ENCODE results near the gene PRDM16.

PRDM16 gene

DNA sequence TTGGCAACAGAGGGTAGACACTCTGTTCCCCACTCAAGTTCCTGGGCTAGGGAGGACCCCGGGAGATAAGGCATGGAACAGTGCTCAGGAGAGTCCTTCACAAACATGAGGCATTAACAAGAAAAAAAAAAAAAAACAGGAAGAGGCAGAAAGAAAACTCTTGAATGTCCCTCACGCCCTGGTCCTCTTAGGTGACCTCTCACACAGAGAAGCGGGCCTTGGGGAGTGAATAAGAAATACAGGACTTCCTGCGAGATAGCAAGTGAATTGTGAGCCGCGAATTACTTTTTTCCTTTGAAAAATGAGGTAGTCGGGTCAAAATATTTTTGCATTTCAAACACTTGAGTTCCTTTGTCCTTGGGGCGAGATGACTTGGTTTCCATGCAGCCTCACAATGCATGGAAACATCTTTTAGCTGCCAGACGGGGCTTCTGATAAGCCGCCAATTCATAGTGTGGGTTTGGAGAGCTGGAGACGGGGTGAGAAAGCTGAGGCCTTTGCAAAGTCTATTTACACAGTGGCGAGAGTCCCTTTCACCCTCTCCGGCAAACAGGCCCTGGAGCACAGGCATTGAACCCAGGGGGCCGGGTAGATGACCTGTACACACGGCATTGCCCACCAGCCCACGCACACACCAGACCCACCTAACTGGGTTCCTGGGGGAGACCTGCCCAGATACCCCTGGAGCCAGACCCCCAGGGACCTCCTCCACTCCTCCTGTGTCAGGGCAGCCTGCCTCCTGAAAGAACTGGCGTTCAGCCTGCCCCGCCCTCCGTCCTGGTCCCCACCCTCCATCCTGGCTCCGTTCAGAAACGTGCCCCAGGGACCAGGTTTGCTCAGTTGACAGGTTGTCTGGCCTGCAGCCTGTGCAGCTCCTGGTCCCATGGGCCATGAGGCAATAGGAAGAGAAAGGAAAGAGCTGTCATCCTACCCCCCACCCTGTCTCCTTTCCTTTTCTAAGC is 192.3 kb downstream of the PRDM16 start:
- no peak for DNase-seq (ENCODE audit: low read depth in 2 of 2)

GRCh38 chr1:3261969-3262579 is 193.1 kb downstream of the PRDM16 start:
- no peak for DNase-seq (ENCODE audit: low read depth in 2 of 2)

DNA sequence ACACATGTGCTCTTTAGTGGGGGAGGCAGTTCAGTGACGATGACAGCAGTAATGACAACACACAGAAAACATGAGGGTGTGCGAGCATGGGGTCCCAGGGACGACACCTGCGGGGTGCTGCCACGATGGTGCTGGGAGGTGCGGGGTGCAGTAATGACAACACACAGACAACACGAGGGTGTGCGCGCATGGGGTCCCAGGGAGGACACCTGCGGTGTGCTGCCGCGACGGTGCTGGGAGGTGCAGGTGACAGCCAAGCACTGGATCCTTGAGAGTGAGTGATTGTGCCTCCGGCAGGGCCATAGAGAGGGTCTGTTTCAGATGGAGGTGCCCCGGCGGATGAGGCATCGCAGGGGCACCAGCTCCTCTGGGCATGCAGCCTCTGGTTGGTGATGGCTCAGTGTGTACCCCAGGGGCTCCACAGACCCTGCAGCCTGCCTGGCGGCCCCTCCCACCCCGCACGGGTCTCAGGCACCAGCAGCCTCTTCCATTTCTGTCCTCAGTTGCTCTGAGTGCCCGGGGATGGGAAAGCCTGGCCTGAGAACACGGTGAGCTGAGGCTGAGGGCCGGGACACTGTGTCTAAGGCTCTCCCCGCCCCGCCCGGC is 193.8 kb downstream of the PRDM16 start:
- DNase-seq (ENCODE audit: low read depth in 2 of 2), result no peak

GRCh38 chr1:3263790-3264189 is 194.8 kb downstream of the PRDM16 start:
- DNase-seq (ENCODE audit: low read depth in 2 of 2), result no peak

- DNase-seq (ENCODE audit: low read depth in 2 of 2), result no peak
These were observed 195.5 kb downstream of the PRDM16 start for GRCh38 chr1:3264456-3264855.

GRCh38 chr1:3265835-3266805 is 197.1 kb downstream of the PRDM16 start:
- no peak for DNase-seq (ENCODE audit: low read depth in 2 of 2)

GRCh38 chr1:3266870-3267549 is 198.0 kb downstream of the PRDM16 start:
- DNase-seq (ENCODE audit: low read depth in 2 of 2), result no peak

DNA sequence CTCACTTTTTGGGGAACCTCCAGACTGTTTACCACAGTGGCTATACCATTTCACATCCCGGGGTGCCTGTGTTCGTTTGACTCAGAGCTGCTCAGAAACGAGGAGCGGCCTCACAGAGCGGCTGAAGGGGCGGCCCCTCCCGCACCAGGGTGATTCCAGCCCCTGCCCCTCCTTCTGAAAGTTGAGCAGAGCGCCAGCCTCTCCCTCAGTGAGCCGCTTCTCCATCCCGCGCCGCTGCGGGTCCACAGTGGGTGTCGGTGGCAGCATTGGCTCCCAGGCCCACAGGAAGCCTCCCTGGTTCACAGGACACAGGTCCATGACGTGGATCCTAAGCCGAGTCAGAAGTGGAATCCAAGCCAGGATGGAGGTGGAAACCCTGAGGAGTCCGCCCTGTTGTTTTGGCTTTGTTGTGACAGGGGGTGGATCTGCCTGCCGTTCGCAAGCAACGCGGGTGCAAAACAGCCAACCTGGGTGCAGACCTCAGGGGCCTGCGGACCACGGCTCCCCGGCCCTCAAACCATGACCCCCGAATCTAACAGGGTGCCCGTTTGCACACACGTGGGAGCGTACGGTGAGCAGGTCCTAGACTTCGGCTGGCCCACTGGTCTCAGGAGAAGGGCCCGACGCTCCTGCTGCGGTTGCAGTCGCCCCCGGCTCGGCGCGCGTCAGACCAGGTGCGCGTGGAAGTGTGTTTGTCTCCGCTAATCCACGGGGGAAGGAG is 198.7 kb downstream of the PRDM16 start:
- DNase-seq (ENCODE audit: low read depth in 2 of 2), result no peak

- no peak for DNase-seq (ENCODE audit: low read depth in 2 of 2)
These were observed 199.3 kb downstream of the PRDM16 start for GRCh38 chr1:3268281-3268680.

GRCh38 chr1:3270403-3271245 is 201.6 kb downstream of the PRDM16 start:
- no peak for DNase-seq (ENCODE audit: low read depth in 2 of 2)

DNA sequence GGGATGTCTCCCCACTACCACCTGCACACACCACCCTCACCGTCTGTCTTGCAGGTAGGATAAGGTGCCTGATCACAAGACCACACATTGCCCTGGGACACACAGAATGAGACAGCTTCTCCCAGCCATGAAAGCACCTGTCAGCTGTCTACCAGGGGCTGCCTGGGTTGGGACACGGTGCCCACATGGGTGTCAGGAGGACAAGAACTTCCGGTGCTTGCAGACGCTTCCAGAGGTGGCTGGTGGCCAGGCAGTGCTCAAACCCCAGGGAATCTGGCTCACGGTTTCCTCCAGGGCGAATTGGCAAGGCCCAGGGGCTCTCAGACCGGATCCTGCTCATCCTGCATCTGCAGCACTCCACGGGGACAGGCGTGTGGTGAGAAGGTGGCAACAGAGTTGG is 202.9 kb downstream of the PRDM16 start:
- DNase-seq (ENCODE audit: low read depth in 2 of 2), result no peak

DNA sequence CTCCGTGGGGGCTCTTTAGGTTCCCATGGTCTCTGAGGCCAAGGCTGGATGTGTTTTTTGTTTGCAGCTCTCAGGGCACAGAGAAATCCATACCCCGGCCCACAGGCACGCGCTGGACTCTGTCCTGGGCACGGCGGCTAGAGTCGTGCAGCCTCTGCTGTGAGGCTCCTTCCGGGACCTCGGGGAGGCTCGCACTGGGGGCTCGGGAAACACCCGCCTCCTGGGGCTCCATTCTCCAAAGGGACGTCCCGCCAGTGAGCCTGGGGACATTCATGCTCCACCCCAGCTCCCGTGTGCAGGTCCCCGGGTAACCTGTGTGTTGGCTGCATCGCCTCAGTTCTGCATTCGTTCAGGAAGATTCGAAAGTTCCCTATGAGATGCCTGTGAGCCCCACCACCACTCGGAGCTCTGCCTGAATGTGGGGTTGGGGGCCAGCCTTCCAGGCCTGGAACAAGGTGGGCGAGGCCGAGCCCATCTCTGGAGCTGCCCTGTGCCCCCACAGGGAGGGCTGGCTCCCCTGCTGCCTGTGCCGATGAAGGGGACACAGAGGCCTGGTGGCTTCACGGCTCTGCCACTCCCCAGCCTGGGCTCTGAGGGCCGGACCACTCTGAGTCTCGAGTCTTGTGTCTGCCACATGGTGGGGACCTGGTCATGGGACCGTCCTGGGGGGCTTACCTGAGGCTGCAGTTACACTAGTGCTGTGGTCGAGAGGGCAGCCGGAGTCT is 203.5 kb downstream of the PRDM16 start:
- DNase-seq (ENCODE audit: low read depth in 2 of 2), result no peak

DNA sequence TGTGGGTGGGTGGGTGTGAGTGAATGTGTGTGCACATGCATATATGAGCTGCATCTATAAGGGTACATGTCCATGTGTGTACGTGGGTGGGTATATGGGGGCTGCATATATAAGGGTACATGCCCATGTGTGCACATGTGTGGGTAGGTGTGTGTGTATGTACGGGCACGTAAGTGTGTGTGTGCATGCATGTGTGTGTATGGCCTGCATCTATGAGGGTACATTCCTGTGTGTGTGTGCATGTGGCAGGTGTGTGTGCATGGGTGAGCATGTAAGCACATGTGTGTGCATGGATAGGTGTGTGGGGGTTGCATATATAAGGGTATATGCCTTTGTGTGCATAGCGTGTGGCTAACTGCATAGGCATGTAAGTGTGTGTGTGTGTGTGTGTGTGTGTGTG is 204.4 kb downstream of the PRDM16 start:
- DNase-seq (ENCODE audit: low read depth in 2 of 2), result no peak

DNA sequence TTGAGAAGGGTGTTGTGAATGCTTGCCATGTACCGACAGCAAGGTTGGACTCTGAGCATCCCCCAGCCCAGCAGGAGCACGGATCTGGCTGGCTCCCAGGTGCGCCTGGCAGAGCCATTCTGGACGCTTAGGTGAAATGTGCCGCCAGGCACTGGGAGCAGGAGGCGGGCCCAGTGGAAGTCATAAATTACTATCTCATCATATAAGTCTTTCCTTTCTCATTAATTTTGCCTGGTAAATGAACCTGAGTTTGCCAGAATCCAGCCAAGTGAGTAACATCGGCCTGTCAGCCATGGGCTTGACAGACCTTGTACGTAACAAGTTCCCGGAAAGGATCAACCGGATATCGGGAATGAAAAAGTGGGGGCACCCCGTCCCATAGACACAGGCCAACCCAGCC is 206.0 kb downstream of the PRDM16 start:
- no peak for DNase-seq (ENCODE audit: low read depth in 2 of 2)

DNA sequence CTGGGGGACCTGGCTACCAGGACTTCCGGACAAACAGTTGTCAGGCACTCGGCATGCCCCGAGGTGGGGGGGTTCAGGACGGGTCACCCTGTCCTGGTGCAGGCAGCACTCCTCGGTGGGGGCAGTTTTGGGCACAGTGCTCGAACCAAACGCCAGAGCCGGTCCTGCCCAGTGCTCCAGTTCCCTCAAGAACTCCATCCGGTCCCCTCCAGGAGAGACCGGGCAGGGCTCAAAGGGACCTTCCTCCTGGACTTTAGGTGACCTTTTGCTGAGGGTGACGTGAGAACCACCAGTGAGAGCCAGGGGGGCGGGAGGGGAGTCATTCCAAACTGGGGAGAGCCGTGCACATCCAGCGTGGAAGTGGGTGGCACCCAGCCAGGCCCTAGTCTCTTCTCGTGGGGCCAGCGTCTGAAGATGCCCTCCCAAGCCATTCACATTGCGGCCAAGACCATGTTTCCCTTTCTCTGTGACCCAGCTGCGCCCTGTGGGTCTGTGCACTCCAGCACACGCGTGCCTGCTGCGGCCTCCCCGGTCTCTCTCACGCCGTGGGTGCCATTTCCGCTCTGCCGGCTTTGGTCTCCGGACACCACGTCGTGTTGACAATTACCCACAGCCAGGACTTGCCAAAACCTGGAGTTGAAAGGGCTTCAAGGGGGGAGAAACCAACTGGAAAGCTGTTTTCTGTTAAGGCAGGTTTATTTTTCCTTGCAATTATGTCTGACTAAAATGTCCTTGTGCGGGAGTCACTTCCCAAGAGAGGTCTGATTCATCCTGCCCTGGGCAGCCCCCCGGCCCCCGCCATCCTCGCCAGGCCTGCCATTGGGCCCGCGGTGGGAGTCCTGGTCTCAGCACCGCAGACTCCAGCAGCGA is 206.7 kb downstream of the PRDM16 start:
- DNase-seq (ENCODE audit: low read depth in 2 of 2), result no peak

GRCh38 chr1:3276341-3276800 is 207.4 kb downstream of the PRDM16 start:
- no peak for DNase-seq (ENCODE audit: low read depth in 2 of 2)

DNA sequence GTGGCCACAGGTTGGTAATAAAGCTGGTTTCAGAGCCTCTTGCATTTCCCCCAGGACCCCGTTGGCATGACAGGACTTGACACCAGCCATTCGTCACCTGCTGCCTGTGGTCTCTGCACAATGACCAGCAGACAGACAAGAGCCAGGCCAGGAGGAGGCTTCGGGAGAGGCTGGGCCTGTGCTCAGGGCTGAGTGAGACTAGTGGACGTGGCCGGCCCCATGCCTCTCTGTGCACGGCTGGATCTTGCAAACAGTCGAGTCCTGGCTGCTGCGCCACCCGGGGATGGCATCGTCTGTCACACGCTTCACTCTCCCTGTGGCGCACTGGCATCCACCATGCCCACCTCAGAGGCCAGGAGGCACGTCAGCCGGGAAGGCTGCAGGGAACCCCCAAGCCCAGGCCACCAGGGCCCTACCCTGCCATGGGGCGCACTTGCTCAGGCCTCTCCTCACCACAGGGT is 208.0 kb downstream of the PRDM16 start:
- DNase-seq (ENCODE audit: low read depth in 2 of 2), result no peak

- DNase-seq (ENCODE audit: low read depth in 2 of 2), result no peak
These were observed 208.6 kb downstream of the PRDM16 start for GRCh38 chr1:3277623-3278022.

Measured in stimulated activated CD8-positive, alpha-beta memory T cell treated with anti-CD3 and anti-CD28 coated beads, Interleukin-7, amount 100 ng/mL, for 4 hours (primary cell).